RPMI8226 (cell line): ENCODE data around the gene TMPRSS11D.

ENCODE experiments used
- DNase-seq: peaks from one replicate; pipeline ENCODE4 v3.0.0-alpha.2; 2015

Gene TMPRSS11D

DNA sequence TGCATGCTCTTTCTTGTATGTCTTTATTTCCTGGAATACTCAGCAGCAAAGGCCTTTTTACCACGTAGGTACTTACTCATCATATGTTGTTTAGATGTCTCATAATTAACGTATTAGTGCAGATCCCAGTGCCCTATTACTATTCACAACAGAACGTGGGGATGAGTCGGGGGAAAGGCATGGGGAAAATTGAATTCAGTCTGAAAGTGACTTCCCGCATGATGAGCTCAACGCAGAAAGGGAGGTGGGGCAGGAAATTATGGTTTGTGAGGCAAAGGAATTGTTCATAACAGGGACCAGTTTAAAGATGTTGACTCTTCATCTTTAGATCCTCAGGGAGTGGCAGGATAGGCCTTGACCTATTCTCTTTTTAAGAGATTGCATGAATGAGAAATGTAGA is 2.0 kb upstream of the TMPRSS11D start:
- DNase-seq, result no peak

- no peak for DNase-seq
These were observed 899 bp upstream of the TMPRSS11D start for GRCh38 chr4:67884701-67885100.

DNA sequence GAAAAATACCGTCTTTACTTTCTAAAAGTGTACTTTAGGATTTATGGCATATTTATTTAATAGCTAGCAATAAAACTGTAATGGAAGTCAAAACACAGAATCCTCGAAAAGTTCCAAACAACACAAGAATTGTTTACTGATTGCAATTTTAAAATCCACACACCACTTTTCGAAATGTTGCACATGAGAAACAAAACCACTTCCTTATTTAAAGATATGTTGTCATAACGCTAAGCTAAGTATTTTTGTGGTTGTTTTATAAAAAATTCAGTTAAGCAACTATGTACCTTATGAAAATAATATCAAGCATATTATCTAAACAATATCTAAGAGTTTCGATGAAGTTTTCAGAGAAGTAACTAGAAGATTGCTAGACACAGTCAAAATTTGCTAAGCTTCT is 344 bp downstream of the TMPRSS11D start:
- DNase-seq, result no peak

GRCh38 chr4:67880866-67881610 is 2.8 kb downstream of the TMPRSS11D start:
- no peak for DNase-seq

- no peak for DNase-seq
These were observed 4.3 kb downstream of the TMPRSS11D start for GRCh38 chr4:67879486-67879885.

DNA sequence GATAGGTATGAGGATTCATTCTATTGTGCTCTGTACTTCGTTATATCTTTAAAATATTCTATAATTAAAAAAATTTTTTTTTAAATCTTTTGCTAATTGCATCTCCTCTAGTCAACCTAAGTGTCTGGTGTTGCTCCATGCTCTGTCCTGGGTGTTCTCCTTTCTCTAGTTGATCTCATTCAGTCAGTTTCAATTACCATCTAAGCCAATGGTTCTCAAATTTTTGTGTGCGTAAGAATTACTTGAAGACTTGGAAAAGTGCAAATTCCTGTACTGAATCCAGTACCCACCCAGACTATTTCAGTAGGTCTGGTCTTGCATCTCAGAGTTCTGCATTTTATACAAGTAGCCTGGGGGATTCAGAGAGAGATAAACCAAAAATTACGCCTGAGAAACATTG is 6.7 kb downstream of the TMPRSS11D start:
- DNase-seq, result no peak

DNA sequence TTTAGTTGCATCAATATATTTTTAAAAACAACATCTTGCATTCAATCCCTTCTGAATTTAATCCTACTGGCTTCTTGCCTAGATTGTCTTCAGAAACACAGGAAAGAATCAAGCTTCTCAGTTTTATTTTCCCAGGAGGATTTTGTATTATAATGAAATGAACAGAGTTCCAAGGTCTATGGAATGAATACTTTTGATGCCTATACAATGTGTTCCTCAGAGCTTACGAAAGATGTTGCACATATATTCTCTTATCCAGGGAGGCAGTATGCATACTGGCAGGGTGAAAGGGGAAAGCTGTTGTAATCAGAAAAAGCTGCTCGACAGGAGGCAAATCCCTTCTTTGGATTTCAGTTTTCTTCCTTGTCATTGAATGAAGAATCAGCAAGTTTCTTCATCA is 8.8 kb downstream of the TMPRSS11D start:
- no peak for DNase-seq

DNA sequence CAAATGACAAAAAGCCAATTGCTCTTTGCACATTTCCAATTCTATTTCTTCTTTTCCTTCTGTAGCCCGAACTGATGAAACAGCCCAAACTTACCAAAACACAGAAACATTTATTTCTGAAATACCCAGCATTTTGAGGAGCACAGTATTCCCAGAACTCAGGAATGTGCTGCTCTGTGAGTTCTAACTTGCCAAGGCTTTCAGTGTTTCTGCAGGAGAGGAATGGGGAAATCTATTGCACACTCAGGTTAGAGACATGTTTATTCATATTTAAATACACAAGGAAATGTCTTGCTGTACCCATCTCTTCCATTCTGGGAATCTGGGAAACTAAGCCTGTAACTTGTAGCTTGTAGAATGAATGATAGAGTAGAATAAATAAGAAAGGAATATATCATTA is 10.7 kb downstream of the TMPRSS11D start:
- no peak for DNase-seq

DNA sequence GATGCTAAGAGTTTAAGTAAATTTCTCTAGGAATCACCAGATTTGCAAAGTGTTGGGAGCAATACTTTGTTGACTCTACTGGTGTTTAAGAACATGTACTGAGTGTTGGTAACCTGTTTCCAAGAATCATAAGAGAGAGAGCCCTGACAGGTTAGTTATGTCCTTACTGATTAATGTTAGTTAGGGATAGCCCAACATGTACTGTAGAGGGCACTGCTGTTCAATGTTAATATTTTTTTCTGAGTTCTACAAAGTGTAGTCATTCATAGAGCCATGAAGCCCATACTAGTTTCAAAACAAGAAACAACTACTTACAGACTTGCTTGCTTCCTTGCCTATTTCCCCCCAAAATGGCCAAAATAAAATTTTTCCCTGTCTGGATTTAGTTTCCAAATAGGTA is 11.9 kb downstream of the TMPRSS11D start:
- DNase-seq, result peak; percentile 24

DNA sequence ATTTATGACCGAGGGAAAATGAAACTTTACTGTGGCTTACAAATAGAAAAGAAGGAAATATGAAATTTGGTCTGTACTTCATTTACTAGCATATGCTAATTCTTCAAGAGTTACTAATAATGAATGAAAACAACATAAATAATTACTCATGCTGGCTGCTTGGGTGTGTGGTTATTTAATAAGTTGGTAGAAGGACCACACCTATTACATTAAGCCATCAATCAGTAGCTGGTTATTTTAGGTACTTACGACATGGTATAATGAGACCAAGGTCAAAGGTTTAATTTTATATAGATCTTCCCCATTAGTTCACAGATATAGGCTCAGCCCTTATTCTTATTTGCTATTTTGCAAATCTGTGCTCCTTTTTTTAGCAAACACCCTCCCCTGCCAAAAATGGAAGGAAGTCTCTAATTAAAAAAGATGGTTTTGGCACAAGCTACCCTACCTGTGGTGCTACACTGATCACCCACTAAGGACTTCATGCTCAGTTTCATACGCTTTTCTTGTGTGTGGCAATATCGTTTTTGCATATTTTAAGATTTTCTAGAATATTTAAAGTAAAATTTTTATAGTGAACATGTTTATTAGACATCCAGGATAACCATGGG is 14.1 kb downstream of the TMPRSS11D start:
- DNase-seq, result no peak

- DNase-seq, result no peak
These were observed 22.3 kb downstream of the TMPRSS11D start for GRCh38 chr4:67861513-67861912.

GRCh38 chr4:67853336-67853735 is 30.5 kb downstream of the TMPRSS11D start:
- DNase-seq, result no peak

DNA sequence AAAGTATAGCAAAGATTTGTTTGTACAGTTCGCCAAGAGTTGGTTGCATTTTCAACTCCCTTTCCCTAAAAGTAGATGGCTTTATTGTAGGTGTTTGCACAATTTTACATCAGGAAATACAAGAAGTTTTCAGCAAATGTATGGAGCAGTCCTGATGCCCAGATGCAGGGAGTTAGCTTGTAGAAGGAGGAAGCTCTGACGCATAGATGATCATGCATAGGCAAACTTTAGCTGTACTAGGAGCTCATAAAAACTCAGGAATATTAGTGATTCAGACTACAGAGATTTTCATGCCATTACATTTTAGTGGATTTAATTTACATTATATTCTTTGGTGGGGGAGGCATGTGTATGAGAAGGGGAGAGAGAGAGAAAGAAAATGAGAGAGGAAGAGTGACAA is 62.9 kb downstream of the TMPRSS11D start:
- DNase-seq, result no peak

GRCh38 chr4:67810011-67810410 is 73.8 kb downstream of the TMPRSS11D start:
- DNase-seq, result no peak

GRCh38 chr4:67809502-67809901 is 74.3 kb downstream of the TMPRSS11D start:
- DNase-seq, result no peak

DNA sequence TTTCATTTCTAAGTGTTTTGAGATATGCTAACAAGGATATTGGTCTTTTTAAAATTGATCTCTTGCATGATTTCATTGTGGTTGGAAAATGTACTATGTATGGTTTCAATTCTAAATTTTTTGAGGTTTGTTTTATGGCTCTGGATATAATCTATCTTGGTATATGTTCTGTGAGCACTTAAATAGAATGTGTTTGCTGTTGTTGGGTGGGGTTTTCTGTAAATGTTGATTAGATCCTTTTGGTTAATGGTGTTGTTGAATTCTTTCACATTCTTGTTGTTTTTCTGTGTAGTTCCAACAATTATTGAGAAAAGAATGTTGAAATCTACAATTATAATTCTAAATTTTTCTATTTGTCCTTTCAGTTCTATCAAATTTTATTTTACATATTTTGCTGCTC is 87.0 kb downstream of the TMPRSS11D start:
- no peak for DNase-seq

DNA sequence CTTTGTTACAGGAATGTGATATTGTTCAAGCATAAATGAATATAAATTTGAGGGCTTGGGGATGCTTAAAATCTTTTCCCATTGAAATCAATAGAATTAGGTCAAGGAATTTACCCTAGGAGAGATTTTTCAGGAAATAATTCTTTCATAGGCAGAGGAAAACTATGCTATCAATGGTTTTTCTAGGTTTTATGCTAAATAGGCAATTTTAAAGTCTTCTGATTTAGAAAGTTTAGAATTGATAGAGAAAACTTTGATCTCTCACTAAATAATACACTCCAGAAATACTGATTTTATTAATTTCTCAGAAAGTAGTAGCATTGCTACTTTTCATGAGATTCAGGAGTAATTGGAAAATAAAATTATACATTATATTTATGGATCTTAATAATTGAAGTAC is 93.1 kb downstream of the TMPRSS11D start:
- DNase-seq, result no peak

DNA sequence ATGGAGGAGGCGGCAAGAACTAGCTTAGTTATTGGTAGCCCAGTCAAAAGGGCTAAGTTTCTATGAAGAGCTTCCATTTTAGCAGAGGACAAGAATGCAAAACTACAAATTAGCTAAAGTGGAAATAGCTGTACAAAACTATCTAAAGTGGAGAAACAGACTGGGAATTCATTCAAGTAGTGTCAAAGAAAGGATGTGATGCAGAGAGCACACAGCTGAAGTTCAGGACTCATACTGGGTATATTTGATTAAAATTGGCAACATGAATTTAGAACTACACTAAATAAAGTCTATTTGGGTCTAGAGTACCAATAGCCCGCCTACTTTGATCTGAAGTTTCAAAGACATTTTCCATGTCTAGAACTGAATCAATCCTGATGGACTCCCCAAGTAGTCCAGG is 96.5 kb downstream of the TMPRSS11D start:
- no peak for DNase-seq

- DNase-seq, result no peak
These were observed 98.3 kb downstream of the TMPRSS11D start for GRCh38 chr4:67785528-67785927.

DNA sequence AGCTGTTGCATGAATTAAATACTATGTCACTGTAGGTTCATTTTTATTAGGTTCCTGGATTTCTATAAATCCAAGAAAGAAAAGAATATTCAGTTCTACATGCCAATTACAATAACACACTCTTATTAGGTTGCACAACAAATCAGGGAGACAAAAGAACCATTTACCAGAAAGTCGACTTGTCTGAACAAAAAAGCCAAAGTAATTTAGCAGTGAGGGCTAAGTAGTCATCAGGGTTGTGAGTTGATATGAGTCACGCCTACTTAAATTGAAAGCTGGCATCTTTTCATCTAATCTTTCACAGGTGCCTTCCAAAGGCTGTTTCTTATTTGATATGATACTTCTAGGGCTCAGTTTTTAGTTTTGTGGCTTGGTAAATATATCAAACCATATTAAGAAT is 104.2 kb downstream of the TMPRSS11D start:
- DNase-seq, result no peak

DNA sequence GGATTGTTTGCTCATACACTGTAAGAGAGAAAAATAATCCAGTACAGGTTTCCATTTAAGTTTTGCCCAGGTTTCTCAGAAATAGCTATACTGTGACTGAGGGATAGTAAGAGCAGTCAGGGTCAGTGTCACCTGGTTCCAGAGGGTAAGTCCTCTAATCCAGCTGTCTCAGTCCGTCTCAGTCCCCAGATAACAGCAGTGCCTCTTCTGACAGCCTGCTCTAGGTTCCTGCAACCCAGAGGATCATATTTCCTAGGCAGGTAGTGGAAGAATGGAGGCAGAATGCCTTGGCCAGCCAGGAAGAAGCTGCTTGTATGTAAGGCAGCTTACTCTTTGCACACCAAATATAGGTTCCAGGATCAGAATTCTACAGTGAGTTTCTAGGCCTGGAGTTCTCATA is 107.1 kb downstream of the TMPRSS11D start:
- DNase-seq, result no peak
